Inferior parietal cortex (tissue), 1 donor: ENCODE results near the gene POLN.
A peak's percentile ranks its signal among the peaks of the same experiment; 100 is the strongest.

ENCODE experiments used
- DNase-seq: peaks from one replicate; pipeline ENCODE4 v3.0.0-alpha.2; 2016; ENCODE audit errors: extremely low spot score

POLN gene

DNA sequence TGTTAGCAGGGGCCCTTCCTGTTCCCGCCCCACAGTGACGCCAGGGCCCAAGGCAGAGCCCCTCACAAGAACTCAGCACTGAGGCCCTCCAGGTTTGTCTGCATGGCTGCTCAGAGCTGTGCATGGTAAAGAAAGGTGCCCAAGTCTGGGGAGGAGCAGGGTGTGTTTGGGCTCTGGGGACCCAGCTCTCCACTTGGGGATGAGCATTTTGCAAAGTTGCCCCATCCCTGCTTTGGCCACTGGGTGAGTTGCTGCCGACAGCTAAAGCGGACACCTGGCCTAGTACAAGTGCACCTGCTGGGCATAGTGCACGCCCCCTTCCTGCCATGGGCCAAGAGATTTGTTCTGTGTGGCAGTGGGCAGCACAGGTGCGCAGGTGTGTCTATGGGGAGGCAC lies 22.0 kb upstream of the POLN start:
- DNase-seq, result no peak

DNA sequence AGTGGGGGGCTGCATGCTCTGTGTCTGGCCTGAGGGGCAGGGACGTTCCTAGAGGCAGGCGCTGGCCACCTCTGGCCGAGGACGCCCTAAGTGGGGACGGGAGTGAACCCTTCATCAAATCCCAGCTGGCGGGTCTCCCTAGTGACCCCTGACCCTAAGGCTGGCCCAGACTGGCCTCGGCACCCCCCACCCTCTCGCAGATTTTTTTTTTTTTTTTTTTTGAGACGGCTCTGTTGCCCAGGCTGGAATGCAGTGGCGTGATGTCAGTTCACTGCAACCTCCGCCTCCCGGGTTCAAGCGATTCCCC lies 21.0 kb upstream of the POLN start:
- DNase-seq, result no peak

DNA sequence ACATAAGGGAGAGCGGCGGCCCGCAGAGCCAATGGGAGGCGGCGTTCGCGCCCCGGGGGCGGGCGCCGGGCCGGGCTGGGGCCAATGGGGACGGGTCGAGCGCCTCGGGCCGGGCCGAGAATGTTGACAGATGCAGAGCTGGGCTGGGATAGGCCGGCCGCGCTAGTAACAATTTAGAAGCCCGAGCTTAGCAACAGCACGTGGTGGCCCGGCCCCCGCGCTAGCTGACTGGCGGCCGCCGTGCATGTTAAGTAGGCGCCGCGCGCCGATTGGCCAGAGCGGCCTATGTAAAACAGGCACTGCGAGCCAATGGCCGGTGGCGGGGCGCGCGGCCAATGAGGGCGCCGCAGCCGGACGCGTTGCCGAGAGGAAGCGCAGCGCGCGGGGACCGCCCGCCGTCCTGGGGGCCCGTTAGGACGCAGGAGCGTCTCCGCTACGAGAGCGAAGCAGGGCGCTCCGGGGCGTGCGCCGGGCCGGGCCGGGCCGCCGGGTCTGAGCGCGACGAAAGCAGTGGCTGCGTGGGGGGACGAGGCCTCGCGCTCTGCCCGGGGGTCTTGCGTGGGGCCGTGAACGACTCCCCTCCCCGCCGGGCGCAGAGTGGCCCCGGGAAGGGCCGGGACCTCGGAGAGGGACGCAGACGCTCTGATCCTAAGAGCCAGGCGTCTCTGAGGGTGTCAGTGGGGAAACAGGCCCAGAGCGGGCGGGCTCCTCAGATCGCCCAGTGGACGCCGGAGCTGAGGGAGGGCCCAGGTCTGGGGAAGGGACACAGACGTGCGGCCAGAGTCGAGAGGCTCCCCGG lies 20.4 kb upstream of the POLN start:
- DNase-seq, result peak; percentile 98

DNA sequence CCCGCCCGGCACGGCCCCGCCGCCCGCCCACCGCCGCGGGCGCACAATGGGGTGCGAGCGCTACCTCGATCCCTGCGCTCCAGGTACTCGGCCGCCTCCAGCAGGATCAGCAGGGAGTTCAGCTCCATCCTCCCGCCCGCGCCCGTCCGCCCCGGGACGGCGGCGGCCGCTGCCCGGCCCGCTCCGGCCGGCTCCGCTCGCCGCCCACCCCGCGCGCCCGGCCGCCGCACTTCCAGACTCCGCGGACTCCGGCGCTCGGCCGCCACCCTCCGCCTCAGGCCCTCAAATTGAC lies 19.9 kb upstream of the POLN start, which contains the start of gene MXD4:
TSS of gene MXD4 (minus strand) at position 257 of the 292 bp plus-strand sequence. CDS start at position 128, 129 bp downstream.
- no peak for DNase-seq

DNA sequence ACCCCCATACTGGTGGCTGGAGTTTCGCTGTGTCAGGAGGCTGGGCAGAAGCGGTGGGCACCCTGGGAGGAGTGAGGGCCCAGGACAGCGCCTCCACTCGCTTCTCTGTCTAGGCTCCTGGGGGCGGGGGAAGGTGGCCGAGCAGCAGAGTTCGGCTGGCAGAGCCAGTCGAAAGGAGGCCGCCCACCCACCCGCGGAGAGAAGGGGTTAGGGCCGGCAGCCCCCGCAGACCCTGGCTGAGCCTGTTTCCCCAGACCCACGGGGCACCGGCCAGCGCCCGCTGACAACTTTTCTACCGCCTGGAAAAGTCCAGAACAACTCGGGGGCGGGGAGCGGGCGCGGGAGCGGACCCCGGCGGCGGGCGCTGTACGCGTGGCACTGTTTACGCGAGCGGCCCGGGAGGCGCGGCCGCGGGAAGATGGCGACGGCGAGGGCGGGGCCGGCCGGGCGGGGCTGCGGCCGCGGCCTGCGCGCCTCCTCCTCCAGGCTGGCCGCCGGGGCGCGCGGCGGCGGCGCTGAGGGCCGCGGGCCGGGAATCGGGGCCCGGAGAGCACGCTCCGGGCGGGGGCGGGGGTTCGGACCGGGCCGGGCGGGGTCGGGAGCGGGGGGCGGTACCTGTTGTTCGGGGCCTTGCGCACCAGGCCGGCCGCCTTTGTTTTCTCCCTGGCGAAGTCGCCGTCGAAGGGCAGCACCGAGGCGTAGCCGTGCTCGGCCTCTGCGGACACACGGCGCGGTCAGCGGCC lies 19.4 kb upstream of the POLN start:
- peak; percentile 5 for DNase-seq

DNA sequence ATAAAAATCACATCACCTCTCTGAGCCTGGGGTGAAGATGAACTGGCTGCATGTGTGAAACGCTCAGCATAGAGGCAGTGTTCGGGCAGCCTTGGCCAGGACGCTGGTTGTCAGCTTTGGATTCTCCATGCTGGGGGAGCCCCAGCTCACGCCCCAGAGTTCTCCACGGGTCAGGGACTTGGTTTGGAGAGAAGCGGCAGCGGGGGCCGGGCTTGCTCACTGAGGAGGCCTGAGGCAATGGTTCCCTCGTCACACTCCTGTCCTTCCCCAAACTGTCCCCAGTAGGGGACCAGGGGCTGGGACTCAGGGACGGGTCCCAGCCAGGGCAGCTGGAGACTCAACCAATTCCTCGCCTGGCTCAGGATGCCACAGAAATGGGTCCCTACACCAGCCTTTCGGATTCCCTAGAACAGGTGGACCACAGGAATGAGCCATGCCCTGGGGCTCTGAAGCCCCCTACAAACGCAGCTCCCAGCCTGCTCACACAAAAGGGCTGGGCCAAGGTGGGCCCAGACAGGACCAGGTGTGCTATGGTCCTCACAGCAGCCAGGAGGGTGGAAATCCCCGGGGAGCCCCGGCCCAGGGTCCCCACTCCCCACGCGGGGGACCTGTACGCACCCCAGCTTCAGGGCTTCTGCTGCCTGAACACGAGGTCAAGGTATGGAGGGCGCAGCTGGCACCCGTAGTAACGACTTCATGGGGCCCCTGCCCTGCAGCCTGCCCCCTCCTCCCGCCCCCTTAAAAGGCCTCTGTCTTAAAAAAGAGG lies 18.6 kb upstream of the POLN start:
- DNase-seq, result no peak

DNA sequence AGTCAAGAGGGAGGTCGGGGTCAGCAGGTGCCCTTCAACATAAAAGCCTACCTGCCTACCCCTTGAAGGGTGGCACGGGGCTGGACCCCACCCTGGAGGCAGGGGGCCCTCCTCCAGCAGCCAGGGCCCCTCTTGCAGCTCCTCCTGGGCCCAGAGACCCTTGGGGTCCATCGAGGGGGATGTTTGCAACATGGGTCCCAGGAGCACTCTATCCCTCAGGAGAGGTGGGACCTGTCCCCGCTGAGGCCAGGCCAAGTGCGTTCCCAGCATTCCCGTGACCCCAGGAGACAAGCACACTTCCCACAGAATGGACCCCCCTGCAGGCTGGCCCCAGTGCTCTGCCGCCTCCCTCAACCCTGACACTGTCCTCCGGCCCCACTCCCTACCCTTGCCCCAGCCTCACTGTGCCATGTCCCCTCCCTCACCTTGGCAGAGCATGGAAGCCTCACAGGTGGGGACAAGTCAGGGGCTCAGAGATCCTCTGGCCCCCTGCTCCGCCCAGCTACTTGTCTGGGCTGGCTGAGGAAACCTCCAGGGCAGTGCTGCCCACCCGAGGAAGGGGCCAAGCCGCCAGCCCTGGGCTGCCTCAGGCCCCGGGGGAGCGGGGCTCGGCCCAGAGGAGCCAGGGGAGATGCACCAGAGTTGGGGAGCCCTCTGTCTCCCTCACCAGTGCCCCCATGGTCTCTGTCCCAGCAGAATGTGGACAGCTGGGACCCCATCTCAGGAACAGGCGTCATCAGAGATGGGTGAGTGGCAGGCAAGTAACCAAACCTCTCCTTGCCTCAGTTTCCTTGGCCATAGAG lies 17.8 kb upstream of the POLN start:
- DNase-seq, result no peak

DNA sequence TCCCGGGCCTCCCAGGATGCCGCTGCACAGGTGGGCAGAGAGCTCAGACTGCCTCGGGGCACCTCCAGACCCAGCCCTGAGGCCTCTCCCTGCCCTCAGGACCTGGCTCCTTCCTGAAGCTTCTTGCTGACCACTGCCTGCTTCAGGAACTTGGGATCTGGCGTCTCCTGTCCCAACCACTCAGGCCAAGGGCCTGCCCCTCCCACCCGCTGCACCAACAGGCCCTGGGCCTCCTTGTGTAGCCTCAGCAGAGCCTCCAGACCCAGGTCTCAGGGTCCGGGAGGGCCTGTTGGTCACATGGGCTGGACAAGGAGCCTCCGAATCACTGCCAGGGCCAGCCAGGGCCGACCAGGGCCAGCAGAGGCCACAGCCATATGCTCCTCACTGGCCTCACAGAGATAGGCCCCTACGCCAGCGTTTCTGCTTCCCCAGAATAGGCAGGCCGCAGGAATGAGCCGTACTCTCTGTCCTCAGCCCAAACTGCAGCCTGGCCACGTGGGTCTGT lies 17.2 kb upstream of the POLN start:
- no peak for DNase-seq

DNA sequence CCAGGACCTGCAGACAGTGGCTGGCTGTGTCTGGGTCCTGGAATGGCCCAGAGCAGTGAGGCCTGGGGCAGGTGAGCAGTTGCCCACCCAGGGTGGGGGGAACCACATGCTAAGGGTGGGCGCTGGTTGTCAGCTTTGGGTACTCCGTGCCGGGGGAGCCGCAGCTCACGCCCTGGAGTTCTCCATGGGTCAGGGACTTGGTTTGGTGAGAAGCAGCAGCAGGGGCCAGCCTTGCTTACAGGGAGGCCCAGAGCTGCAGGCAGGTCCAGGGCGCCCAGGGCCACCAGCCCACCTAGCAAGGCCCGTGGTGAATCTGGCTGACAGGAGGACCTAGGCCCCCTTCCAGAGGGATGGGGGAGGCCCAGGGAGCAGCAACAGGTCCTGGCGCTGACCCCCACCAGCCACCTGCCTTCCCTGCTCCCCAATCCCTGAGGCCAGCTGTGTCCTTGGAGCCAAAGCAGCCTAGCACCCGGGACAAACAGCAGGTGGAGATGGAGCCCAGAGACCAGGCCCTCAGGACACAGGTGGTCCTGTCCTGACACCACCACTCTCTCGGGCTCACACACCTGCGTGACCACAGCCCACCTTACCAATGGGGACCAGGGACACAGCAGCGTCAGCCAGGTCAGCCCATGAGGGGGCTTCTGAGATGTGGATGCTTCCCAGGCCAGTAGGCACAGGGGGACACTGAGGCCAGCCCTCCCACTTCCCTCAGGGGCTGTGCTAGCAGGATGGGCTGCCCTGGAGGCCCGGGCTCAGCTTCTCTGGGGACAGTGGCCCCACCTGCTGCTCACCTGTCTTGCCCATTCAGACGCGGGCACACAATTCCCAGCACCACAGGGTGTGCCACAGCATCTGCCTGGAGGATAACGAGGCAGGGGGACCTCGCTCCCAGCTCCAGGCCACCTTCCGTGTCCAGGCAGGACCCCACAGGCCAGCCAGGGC lies 16.4 kb upstream of the POLN start:
- no peak for DNase-seq

DNA sequence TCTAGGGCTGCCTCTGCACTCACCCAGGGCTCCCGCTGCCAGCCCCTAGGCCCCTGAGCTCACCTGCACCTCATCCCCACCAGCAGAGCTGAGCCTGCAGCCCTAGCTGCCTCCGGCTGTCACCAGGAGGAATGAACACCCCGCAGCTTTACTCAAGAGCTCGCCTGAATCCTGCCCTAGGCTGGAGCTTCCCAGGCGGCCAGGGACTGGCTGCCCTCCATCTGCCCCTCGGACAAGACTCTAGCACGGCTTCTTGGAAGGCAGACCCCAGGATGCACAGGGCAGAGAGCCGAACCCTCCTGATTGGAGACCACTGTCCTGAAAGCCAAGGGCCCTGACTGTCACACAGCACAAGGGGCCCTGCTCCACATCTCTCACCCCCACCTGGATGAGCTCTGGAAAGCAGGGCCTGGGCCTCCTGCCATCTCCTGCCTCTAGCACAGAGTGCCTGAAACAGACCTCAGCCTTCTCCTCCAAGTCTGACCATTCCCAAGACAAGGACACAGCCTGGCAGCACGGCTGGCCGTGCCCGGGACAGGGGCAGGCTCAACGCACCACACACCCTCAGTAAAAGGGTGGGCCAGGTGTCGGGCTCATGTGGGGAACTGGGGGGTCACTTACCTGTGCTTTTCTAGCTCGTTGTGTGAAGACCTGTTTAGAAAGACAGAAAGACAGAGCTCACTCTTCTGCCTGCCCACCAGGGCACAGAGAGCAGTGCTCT lies 15.6 kb upstream of the POLN start:
- no peak for DNase-seq

DNA sequence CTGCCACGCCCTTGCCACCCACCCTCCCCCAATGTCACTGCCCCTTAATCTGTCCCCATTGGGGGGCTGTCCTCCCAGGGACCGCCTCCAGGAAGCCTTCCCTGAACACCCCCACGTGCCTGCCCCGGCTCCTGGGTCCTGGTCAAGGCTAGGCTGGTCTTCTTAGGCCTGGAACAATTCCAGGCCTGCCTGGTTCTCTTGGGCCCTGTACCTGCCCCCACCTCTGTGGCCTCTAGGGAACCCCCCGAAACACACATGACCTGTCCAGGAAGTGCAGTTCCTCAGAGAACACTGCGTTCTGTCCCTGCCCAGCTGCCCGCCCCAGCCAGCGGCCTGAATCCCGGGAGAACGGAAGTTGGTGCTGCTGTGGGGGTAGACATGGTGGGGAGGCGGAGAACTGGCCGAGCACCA lies 14.9 kb upstream of the POLN start:
- no peak for DNase-seq

DNA sequence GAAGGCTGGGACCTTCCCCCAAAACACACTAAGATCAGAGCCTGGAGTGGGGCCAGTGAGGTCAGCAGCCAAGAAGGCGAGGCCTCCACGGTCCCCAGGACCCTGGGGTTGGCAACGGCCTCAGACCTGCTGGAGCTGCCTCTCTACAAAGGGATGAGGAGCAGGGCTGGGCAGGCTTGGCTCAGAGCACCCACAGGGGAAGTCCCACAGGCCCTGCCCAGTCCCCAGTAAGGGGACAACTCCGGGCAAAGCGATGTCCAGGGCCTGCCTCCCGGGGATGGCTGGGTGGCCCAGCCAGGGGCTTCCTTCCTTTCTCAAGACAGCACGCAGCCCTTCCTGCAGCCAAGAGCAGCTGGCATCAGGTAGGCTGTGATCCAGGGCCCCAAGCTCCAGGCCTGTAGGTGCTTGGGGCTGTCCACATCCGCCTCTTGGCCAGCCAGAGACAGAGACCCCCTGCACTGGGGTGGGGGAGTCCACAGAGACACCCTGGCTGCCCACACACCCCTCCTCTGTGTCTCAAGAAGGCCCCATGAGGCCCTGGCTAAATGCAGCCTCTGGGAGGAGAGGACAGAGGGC lies 14.3 kb upstream of the POLN start:
- DNase-seq, result no peak

DNA sequence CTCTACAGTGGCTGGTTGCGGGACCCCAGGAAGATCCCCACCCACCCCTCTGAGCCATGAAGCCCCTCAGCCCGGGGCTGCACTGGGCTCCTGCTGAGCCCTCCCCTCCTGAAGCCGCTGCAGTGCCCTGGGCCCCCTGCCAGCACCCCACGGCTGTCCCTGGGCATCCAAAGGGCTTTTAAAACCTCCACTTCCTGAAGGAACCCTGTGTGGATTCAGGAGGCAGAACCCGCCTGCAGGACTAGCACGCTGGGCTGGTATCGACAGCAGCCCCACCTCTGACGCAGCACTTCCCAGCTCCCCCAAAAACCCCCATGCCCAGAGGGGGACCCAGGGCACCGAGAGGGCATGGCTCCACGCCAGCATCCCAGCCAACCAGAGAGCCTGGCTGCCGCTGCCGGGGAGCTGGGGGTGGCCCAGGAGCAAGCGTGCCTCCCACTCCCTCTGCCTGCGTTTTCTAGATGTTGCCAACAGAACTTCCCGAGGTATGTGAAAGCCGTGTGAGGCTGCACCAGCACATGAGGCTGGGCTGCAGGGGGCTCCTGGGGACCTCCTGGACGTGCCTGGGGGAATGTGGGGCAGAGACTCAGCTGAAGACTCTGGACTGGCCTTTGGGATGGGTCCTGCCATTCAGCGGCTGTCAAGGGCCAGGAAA lies 13.7 kb upstream of the POLN start:
- DNase-seq, result no peak

DNA sequence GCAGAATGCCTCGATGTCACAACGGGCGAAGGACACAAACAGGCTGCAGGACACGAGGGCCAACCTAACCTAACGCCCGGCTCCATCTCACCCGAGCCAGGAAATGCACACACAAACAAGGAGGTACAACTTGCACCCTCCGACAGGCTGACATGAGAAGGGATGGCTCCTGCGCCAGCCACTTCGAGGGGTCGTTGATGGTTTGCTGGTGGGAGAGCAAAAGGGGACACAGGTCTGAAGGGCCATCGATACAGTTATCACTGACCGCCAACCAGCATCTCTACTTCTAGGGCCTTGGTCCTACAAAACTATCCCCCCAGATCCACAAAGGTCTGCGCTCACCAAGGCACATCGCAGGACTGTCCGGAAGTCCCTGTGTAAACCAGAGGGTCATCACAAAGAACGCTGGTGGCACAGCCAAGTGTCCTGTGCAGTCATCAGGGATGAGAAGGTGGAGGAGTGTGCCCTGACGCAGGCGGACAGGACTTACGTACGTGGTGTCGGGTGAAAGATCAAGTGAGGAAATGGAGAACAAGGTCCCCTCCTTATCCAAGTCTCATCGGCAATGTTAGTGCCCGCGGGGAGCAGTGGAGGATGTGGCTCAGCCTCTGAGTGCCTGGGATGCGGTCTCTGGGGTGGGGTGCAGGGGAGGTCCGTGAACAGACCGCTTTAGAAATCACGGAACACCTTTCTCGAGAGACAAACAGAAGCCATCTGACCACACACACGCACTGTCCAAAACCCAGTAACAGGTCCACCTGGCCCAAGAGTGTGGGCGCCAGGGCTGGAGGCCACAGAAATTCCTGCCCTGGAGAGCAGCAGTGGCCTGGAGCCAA lies 13.0 kb upstream of the POLN start:
- no peak for DNase-seq

DNA sequence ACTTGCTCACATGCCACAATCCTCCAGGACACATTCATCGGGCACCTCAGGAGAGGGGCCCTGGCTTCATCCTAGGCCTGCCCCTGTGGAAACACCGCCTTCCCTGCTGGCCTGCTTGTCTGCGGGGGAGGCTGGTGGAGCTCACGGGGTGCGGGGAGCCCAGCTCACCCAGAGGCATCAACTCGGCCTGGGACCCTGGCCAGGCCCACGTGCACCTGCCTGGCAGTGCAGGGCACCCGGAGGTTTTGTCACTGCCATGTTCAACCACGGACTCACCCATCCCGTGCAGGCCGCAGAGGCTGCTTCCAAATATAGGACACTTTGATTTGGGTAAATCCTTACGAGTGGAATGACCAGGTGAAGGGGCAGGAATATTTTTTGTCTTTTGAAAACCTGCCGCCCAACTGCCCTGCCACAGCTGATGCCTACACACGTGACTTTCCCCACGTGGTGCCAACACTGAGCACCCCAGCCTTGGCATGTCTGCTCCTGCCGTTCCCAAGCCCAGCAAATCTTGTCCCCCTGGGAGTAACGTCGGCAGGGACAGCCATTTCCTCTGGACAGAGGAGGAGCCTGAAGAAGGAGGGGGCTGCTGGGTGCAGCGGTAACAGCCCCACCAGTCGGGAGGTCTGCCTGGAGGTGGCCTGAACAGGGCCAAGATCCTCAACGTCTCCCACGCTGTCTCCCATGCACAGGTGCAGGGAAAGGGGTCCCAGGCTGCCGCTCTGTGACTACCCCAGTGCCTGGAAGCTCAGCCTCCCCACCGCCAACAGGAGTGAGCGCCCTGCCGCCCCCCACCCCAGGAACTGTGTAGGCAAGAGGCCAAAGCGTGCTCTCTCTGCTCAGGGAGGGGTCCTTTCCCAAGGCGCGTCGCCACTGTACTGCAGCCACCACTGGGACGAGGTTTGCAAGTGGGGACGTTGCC lies 11.5 kb upstream of the POLN start:
- no peak for DNase-seq

DNA sequence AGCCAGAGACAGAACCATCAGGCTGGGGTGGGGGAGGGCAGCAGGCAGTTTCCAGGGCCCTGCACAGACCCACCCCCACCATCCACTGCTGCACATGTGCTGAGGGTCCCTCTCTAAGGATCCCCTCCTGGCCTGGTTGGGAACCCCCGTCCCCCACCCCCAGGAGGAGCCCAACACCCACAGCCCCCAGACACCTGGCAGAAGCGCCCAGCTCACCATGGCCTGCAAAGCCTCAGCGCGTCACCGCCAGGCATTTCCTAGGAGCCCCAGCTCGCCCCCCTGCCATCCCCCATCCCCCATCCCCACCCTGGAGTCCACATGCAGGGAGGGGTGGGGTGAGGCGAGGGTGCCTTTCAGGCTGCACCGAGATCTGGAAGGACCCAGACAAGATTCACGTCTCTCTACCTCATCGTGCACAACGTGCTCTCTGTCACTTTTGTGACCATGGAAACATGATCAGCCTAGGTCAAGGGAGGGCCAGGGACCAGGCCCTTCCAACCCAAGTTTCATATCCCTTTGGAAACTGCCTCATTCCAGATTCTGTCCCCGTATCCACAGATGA lies 10.7 kb upstream of the POLN start:
- DNase-seq, result no peak
